Measurements from ENCODE around the gene ME2.
"Not testable (repeated sequence)": the region's sequence is repeated elsewhere in the genome, so short reads cannot be mapped to it uniquely, and the experiment has no call there.

Gene ME2

GRCh38 chr18:50918153-50918552 lies 39.2 kb downstream of the ME2 start:
- Histone ChIP-seq H3K36me3 (ENCODE audit: control insufficient read depth, insufficient read depth, low read length) (peaks cover 48% of the 10 kb centered on the region), H3K4me1 (ENCODE audit: control insufficient read depth, insufficient read depth, low read length, poor library complexity, severe bottlenecking) (no peaks in the 10 kb centered on the region), H3K9me3 (ENCODE audit: control insufficient read depth, low read length) (no peaks in the 10 kb centered on the region), H3K27ac (ENCODE audit: low read depth, low read length, severe bottlenecking) (no peak overlapping the region), H3K4me3 (ENCODE audit: extremely low read depth, insufficient read depth, low read length, poor library complexity, severe bottlenecking) (no peak overlapping the region)
- 96 to 98% methylated on average over 4 of the region's 5 CpGs for WGBS, 2 experiments (ENCODE audit: insufficient coverage in 2 of 2)

GRCh38 chr18:50924372-50924771 lies 45.5 kb downstream of the ME2 start:
- Histone ChIP-seq H3K9me3 (ENCODE audit: control insufficient read depth, low read length) (no peaks in the 10 kb centered on the region), H3K27ac (ENCODE audit: low read depth, low read length, severe bottlenecking) (no peak overlapping the region), H3K4me3 (ENCODE audit: extremely low read depth, insufficient read depth, low read length, poor library complexity, severe bottlenecking) (no peak overlapping the region), H3K4me1 (ENCODE audit: control insufficient read depth, insufficient read depth, low read length, poor library complexity, severe bottlenecking) (no peaks in the 10 kb centered on the region), H3K36me3 (ENCODE audit: control insufficient read depth, insufficient read depth, low read length) (peaks cover 72% of the 10 kb centered on the region)
- WGBS, 2 experiments (ENCODE audit: insufficient coverage in 2 of 2) = 95% methylated on average over 2 of the region's 2 CpGs; no CpG with 5 or more reads in 1 of the 2 experiments

- Histone ChIP-seq H3K4me1 (ENCODE audit: control insufficient read depth, insufficient read depth, low read length, poor library complexity, severe bottlenecking) (no peaks in the 10 kb centered on the region), H3K27ac (ENCODE audit: low read depth, low read length, severe bottlenecking) (no peak overlapping the region), H3K36me3 (ENCODE audit: control insufficient read depth, insufficient read depth, low read length) (peaks cover 58% of the 10 kb centered on the region), H3K4me3 (ENCODE audit: extremely low read depth, insufficient read depth, low read length, poor library complexity, severe bottlenecking) (no peak overlapping the region), H3K9me3 (ENCODE audit: control insufficient read depth, low read length) (no peaks in the 10 kb centered on the region)
These were observed 47.6 kb downstream of the ME2 start for GRCh38 chr18:50926521-50926920.

- Histone ChIP-seq H3K9me3 (ENCODE audit: control insufficient read depth, low read length) (no peaks in the 10 kb centered on the region), H3K27ac (ENCODE audit: low read depth, low read length, severe bottlenecking) (no peak overlapping the region), H3K4me1 (ENCODE audit: control insufficient read depth, insufficient read depth, low read length, poor library complexity, severe bottlenecking) (no peaks in the 10 kb centered on the region), H3K4me3 (ENCODE audit: extremely low read depth, insufficient read depth, low read length, poor library complexity, severe bottlenecking) (no peak overlapping the region), H3K36me3 (ENCODE audit: control insufficient read depth, insufficient read depth, low read length) (peaks cover 44% of the 10 kb centered on the region)
- 83 to 100% methylated on average over 1 of the region's 2 CpGs for WGBS, 2 experiments (ENCODE audit: insufficient coverage in 2 of 2)
These were observed 49.6 kb downstream of the ME2 start for GRCh38 chr18:50928551-50928950.

DNA sequence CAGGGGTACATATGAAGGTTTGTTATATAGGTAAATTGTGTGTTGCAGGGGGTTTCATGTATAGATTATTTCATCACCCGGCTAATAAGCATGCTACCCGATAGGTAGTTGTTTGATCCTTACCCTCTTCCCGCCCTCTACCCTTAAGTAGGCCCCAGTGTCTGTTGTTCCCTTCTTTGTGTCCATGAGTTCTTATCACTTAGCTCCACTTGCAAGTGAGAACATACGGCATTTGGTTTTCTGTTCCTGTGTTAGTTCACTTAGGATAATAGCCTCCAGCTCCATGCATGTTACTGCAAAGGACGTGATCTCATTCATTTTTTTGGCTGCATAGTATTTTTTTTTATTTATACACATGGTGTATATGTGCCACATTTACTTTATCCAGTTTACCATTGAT lies 54.8 kb downstream of the ME2 start:
- Histone ChIP-seq H3K27ac (ENCODE audit: low read depth, low read length, severe bottlenecking) (no peak overlapping the region), H3K36me3 (ENCODE audit: control insufficient read depth, insufficient read depth, low read length) (peaks cover 8% of the 10 kb centered on the region), H3K9me3 (ENCODE audit: control insufficient read depth, low read length) (no peaks in the 10 kb centered on the region), H3K4me3 (ENCODE audit: extremely low read depth, insufficient read depth, low read length, poor library complexity, severe bottlenecking) (no peak overlapping the region), H3K4me1 (ENCODE audit: control insufficient read depth, insufficient read depth, low read length, poor library complexity, severe bottlenecking) (no peaks in the 10 kb centered on the region)
- WGBS, 2 experiments (ENCODE audit: insufficient coverage in 2 of 2) = 89 to 100% methylated on average over 1 to 4 of the region's 5 CpGs

DNA sequence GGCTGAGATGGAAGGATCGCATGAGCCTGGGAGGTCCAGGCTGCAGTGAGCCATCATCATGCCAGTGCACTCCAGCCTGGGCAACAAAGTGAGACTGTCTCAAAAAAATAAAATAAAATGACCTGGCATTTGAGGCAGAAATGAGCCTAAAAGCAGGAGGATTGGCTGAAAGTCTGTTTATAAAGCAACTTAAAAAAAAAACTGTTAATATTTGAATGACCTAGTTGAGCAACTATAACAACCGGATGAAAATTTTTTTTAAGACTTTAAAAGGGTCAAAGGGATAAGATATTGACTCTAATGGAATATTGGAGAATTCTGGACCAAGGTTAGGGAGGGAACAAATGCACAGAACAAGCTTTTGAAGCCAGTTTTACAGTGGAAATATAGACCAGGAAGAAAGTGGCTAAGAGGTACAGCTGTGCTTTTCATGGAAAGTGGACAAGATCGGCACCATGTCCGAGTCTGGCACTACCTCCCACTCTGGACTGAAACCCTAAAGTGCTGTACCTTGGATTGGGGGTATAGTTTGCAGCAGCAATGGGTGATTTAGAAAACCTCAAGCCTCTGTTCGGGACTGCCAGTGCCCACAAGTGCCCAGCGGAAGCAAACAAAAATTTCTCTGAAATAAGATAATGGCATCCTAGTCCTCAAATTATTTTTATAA lies 55.8 kb downstream of the ME2 start:
- 88 to 96% methylated on average over 2 to 3 of the region's 6 CpGs for WGBS, 2 experiments (ENCODE audit: insufficient coverage in 2 of 2)
- peaks cover 8% of the 10 kb centered on the region for H3K36me3 ChIP-seq (ENCODE audit: control insufficient read depth, insufficient read depth, low read length)
- no peak overlapping the region for H3K27ac ChIP-seq (ENCODE audit: low read depth, low read length, severe bottlenecking)
- H3K4me3 ChIP-seq (ENCODE audit: extremely low read depth, insufficient read depth, low read length, poor library complexity, severe bottlenecking) = no peak overlapping the region
- H3K4me1 ChIP-seq (ENCODE audit: control insufficient read depth, insufficient read depth, low read length, poor library complexity, severe bottlenecking) = no peaks in the 10 kb centered on the region
- H3K9me3 ChIP-seq (ENCODE audit: control insufficient read depth, low read length) = no peaks in the 10 kb centered on the region

GRCh38 chr18:50935493-50936191 lies 56.7 kb downstream of the ME2 start:
- Histone ChIP-seq H3K4me3 (ENCODE audit: extremely low read depth, insufficient read depth, low read length, poor library complexity, severe bottlenecking) (no peak overlapping the region), H3K36me3 (ENCODE audit: control insufficient read depth, insufficient read depth, low read length) (peaks cover 4% of the 10 kb centered on the region), H3K27ac (ENCODE audit: low read depth, low read length, severe bottlenecking) (no peak overlapping the region), H3K4me1 (ENCODE audit: control insufficient read depth, insufficient read depth, low read length, poor library complexity, severe bottlenecking) (no peaks in the 10 kb centered on the region), H3K9me3 (ENCODE audit: control insufficient read depth, low read length) (no peaks in the 10 kb centered on the region)
- WGBS, 2 experiments (ENCODE audit: insufficient coverage in 2 of 2) = 100% methylated on average over 1 of the region's 6 CpGs; no CpG with 5 or more reads in 1 of the 2 experiments

- no peak overlapping the region for H3K4me3 ChIP-seq (ENCODE audit: extremely low read depth, insufficient read depth, low read length, poor library complexity, severe bottlenecking)
- WGBS, 2 experiments (ENCODE audit: insufficient coverage in 2 of 2) = no CpG with 5 or more reads among the region's 1 CpG
- peaks cover 6% of the 10 kb centered on the region for H3K36me3 ChIP-seq (ENCODE audit: control insufficient read depth, insufficient read depth, low read length)
These were observed 58.3 kb downstream of the ME2 start for GRCh38 chr18:50937183-50937582.

DNA sequence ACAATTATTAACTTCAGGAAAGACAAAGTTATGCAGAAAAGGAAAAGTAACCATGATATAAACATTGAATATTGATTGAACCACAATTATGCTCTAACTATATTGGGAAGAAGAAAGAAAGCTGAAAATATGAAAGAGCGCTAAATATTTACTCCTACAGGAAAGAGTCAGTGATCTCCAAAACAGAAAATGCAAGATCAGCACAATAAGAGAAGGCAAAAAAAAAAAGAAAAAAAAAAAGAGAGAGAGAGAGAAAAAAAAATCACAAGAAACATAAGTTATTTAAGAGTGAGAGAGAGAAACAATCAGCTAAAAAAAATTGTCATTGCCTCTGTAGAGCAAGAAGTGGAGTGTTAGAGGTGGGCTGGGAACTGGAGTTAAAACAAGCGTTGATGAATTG lies 60.0 kb downstream of the ME2 start:
- Histone ChIP-seq H3K36me3 (ENCODE audit: control insufficient read depth, insufficient read depth, low read length) (peaks cover 9% of the 10 kb centered on the region), H3K4me3 (ENCODE audit: extremely low read depth, insufficient read depth, low read length, poor library complexity, severe bottlenecking) (no peak overlapping the region), H3K27ac (ENCODE audit: low read depth, low read length, severe bottlenecking) (no peak overlapping the region), H3K4me1 (ENCODE audit: control insufficient read depth, insufficient read depth, low read length, poor library complexity, severe bottlenecking) (no peaks in the 10 kb centered on the region), H3K9me3 (ENCODE audit: control insufficient read depth, low read length) (no peaks in the 10 kb centered on the region)
- WGBS, 2 experiments (ENCODE audit: insufficient coverage in 2 of 2) = 100% methylated on average over 1 of the region's 2 CpGs; no CpG with 5 or more reads in 1 of the 2 experiments

More at GRCh38 chr18:50937183-50937582, 58.3 kb downstream of the ME2 start:
- Histone ChIP-seq H3K9me3 (ENCODE audit: control insufficient read depth, low read length) (no peaks in the 10 kb centered on the region), H3K4me1 (ENCODE audit: control insufficient read depth, insufficient read depth, low read length, poor library complexity, severe bottlenecking) (no peaks in the 10 kb centered on the region), H3K27ac (ENCODE audit: low read depth, low read length, severe bottlenecking) (no peak overlapping the region)

DNA sequence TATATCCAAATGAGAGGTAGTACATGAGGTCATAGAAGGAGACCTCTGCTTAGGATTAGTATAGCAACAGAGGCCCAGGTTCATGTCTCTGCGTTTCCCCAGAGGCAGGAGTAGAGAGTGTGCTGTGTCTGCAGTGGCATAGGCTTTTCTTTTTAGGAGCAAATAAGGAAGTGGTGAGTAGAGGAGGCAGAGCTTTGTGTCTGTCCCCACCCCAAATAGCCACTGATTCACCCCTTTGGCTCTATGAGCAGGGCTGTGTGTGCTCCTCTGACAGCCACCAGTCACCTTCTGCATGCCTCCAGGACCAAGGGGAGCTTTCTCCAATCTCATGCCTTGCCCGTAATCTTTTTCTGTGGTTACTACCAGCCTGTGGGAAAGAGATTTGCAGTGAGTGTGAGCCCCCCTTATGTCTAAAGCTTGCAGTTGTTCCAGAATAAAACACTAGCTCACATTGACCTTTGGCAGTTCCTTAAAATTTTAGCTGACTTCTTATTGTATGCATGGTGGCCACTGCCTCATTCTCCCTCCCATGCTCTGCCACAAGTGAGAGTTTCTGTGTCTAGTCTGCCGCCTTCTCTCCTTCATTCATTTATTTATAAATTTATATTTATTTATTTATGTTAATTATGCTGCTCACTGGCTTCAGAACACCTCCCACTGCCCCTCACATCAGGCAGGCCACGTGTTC lies 65.5 kb downstream of the ME2 start:
- Histone ChIP-seq H3K27ac (ENCODE audit: low read depth, low read length, severe bottlenecking) (no peak overlapping the region), H3K9me3 (ENCODE audit: control insufficient read depth, low read length) (no peaks in the 10 kb centered on the region), H3K4me1 (ENCODE audit: control insufficient read depth, insufficient read depth, low read length, poor library complexity, severe bottlenecking) (no peaks in the 10 kb centered on the region), H3K36me3 (ENCODE audit: control insufficient read depth, insufficient read depth, low read length) (peaks cover 22% of the 10 kb centered on the region), H3K4me3 (ENCODE audit: extremely low read depth, insufficient read depth, low read length, poor library complexity, severe bottlenecking) (no peak overlapping the region)
- 100% methylated on average over 1 to 2 of the region's 4 CpGs for WGBS, 2 experiments (ENCODE audit: insufficient coverage in 2 of 2)

DNA sequence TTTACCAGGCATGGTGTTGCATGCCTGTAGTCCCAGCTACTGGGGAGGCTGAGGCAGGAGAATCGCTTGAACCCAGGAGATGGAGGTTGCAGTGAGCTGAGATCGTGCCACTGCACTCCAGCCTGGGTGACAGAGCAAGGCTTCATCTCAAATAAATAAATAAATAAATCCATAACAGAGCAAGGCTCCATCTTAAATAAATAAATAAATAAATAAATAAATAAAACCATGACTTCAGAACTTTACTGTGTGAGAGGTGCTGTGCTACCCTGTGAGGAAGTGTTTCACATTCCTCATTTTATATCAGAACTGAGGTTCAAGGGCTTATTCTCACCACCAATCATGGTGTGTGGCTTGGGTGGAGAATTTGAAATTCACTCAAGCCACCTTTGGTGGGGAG lies 67.0 kb downstream of the ME2 start:
- H3K27ac ChIP-seq (ENCODE audit: low read depth, low read length, severe bottlenecking); H3K4me1 ChIP-seq (ENCODE audit: control insufficient read depth, insufficient read depth, low read length, poor library complexity, severe bottlenecking); H3K9me3 ChIP-seq (ENCODE audit: control insufficient read depth, low read length); H3K4me3 ChIP-seq (ENCODE audit: extremely low read depth, insufficient read depth, low read length, poor library complexity, severe bottlenecking): not testable (repeated sequence)
- WGBS, 2 experiments (ENCODE audit: insufficient coverage in 2 of 2) = 100% methylated on average over 1 of the region's 2 CpGs; no CpG with 5 or more reads in 1 of the 2 experiments
- peaks cover 22% of the 10 kb centered on the region for H3K36me3 ChIP-seq (ENCODE audit: control insufficient read depth, insufficient read depth, low read length)
